ENCODE results near the gene ADAM23.

ADAM23 gene

DNA sequence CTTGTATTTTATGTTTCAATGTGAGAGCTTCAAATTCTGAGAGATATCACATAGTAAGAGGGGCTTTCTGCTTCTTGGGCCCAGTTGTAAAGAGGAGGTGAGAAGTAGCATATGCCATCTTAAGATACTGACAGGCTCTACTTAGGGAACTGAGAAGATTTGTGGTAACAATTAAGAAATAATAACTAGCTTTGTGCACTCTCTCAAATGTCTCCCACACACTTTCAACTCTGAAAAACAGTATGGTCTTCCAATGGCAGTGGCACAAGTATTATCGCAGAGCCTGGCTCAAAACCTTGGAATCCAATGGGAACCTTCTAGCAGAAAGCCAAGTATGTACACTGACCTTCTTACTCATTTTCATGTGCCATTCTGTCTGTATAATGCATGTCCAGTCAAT, 118.6 kb downstream of the ADAM23 start:
- no peak overlapping the region for H3K4me2 ChIP-seq
- no peak overlapping the region for H3K9ac ChIP-seq
- H3K27me3 ChIP-seq = no peaks in the 10 kb centered on the region
- H4K20me1 ChIP-seq = no peaks in the 10 kb centered on the region
- peaks cover 0 to 5% (median 0%) of the 10 kb centered on the region in 11 experiments; a peak in 1 of 22 replicates for H3K36me3 ChIP-seq
- H3K4me1 ChIP-seq = peaks cover 4 to 17% (median 11%) of the 10 kb centered on the region in 10 experiments; a peak in 16 of 20 replicates
- H3K27ac ChIP-seq = no peak overlapping the region
- no peak overlapping the region for H3K4me3 ChIP-seq
- TF ChIP-seq Cebpa-rat (IDR thresholded peaks at IDR 0.05) = no peak
- H3K9me3 ChIP-seq (replicated peaks in 1 of 11) = 0 out of 22 replicates have a peak, but pooled peaks cover 0 to 12% (median 0%) of the 10 kb centered on the region in 11 experiments

- Histone ChIP-seq H3K4me1 (peaks cover 4 to 17% (median 11%) of the 10 kb centered on the region in 10 experiments; a peak in 16 of 20 replicates), H3K4me2 (no peak overlapping the region), H3K9me3 (replicated peaks in 1 of 11) (0 out of 22 replicates have a peak, but pooled peaks cover 0 to 12% (median 0%) of the 10 kb centered on the region in 11 experiments), H3K4me3 (no peak overlapping the region), H3K27me3 (no peaks in the 10 kb centered on the region), H3K27ac (no peak overlapping the region), H3K9ac (no peak overlapping the region), H4K20me1 (no peaks in the 10 kb centered on the region), H3K36me3 (peaks cover 0 to 5% (median 0%) of the 10 kb centered on the region in 11 experiments; a peak in 1 of 22 replicates)
- no peak for TF ChIP-seq Cebpa-rat (IDR thresholded peaks at IDR 0.05)
These were observed 119.0 kb downstream of the ADAM23 start for GRCh38 chr2:206562375-206562774.

DNA sequence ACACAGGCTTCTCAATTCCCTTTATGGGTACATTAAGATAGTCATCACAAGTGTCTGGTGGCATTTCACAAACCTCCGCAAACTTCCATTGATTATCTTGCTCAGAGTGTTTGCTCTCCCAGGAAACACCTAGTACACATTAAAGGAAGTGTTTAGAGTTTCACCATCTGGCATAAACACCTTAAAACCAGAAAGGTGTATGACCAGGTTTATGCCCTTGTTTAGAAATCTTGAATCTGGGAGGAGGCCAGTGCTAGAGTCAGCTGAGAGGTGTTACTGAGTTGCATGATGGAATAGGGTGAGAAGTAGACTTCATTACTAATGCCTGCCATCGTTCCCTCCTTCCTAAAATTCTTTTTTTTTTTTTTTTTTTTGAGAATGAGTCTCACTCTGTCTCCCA, 120.0 kb downstream of the ADAM23 start:
- Histone ChIP-seq H4K20me1 (no peaks in the 10 kb centered on the region), H3K27me3 (no peaks in the 10 kb centered on the region), H3K4me2 (no peak overlapping the region), H3K4me1 (peaks cover 2 to 12% (median 8%) of the 10 kb centered on the region in 10 experiments; a peak in 16 of 20 replicates), H3K9me3 (replicated peaks in 1 of 11) (0 out of 22 replicates have a peak, but pooled peaks cover 0 to 12% (median 0%) of the 10 kb centered on the region in 11 experiments), H3K4me3 (no peak overlapping the region), H3K27ac (no peak overlapping the region), H3K36me3 (peaks cover 0 to 5% (median 0%) of the 10 kb centered on the region in 11 experiments; a peak in 1 of 22 replicates), H3K9ac (no peak overlapping the region)
- no peak for TF ChIP-seq Cebpa-rat (IDR thresholded peaks at IDR 0.05)

- no peak for TF ChIP-seq Cebpa-rat (IDR thresholded peaks at IDR 0.05)
- no peak overlapping the region for H3K4me2 ChIP-seq
These were observed 122.3 kb downstream of the ADAM23 start for GRCh38 chr2:206565666-206566065.

DNA sequence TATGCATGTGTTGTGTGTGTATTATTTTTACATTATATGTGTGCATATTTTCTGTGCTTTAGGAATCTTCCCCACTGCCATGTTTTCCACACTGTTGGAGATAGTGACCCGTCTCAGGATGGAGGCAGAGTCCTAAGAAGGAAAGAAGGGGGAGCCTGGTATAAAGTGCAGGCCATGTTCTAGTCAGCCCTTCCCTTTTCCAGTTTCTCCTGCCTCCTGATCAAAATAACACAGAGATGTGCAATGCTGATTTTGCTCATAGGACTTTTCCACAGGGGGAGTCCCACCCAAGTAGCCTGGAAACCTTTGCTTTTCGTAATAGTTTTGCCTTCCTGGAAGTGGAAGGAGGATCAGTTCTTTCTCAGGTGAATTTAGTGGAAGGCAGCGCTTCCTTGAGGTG, 126.1 kb downstream of the ADAM23 start:
- no peaks in the 10 kb centered on the region for H3K27me3 ChIP-seq
- no peaks in the 10 kb centered on the region for H3K4me1 ChIP-seq
- H3K4me3 ChIP-seq = no peak overlapping the region
- H3K9me3 ChIP-seq (replicated peaks in 1 of 11) = no peaks in the 10 kb centered on the region
- no peak overlapping the region for H3K4me2 ChIP-seq
- no peak overlapping the region for H3K27ac ChIP-seq
- H3K9ac ChIP-seq = no peak overlapping the region
- H4K20me1 ChIP-seq = no peaks in the 10 kb centered on the region
- no peak for TF ChIP-seq Cebpa-rat (IDR thresholded peaks at IDR 0.05)
- H3K36me3 ChIP-seq = no peaks in the 10 kb centered on the region

More at GRCh38 chr2:206565666-206566065, 122.3 kb downstream of the ADAM23 start:
- Histone ChIP-seq H3K4me3 (no peak overlapping the region), H3K36me3 (no peaks in the 10 kb centered on the region), H3K9me3 (replicated peaks in 1 of 11) (no peaks in the 10 kb centered on the region), H3K4me1 (0 out of 20 replicates have a peak, but pooled peaks cover 0 to 3% (median 0%) of the 10 kb centered on the region in 10 experiments), H3K9ac (no peak overlapping the region), H3K27ac (no peak overlapping the region), H3K27me3 (no peaks in the 10 kb centered on the region), H4K20me1 (no peaks in the 10 kb centered on the region)

DNA sequence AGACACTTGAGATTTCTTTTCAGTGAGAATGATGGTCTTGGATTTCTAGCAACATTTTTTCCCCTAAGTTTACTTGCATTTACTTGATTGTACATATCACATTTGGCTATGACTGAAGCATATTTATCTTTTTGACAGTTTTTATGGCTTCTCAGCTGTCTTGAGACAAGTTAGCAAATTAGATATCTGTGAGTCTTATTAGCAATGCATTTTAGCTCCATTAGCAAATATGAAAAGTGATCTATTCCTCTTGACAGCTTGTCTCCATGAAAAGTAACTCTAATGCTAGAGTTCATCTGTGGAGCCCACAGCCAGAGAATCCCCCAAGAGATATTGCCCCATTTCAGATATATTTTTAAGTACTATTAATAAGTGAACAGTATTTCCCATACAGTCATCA, 126.9 kb downstream of the ADAM23 start:
- Histone ChIP-seq H3K9me3 (replicated peaks in 1 of 11) (no peaks in the 10 kb centered on the region), H3K4me3 (no peak overlapping the region), H3K9ac (no peak overlapping the region), H3K27ac (no peak overlapping the region), H3K27me3 (no peaks in the 10 kb centered on the region), H3K36me3 (no peaks in the 10 kb centered on the region), H3K4me1 (no peaks in the 10 kb centered on the region), H3K4me2 (no peak overlapping the region), H4K20me1 (no peaks in the 10 kb centered on the region)
- TF ChIP-seq Cebpa-rat (IDR thresholded peaks at IDR 0.05) = no peak

DNA sequence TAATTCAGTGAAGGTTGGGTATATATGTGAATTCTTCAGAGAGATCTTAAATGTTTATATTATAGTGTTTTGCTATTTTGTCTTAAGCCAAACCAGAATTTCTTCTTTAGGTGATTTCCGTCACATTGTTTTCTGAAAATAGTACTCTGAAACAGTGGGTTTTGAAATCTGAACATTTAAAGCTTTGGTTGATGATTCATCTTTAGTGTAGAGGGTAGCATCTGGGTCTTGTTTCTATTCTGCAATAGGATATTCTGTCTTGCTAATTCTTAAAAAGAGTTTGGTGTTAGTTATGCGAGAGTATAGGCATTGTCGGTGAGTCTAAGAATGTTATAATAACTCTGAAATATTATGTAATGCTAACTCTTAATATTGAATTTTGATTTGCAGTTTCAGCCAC, 129.4 kb downstream of the ADAM23 start:
- Histone ChIP-seq H3K4me1 (no peaks in the 10 kb centered on the region), H3K9me3 (replicated peaks in 1 of 11) (no peaks in the 10 kb centered on the region), H3K36me3 (no peaks in the 10 kb centered on the region), H3K4me2 (no peak overlapping the region), H4K20me1 (no peaks in the 10 kb centered on the region), H3K4me3 (no peak overlapping the region), H3K9ac (no peak overlapping the region), H3K27me3 (no peaks in the 10 kb centered on the region), H3K27ac (no peak overlapping the region)
- TF ChIP-seq Cebpa-rat (IDR thresholded peaks at IDR 0.05) = no peak

DNA sequence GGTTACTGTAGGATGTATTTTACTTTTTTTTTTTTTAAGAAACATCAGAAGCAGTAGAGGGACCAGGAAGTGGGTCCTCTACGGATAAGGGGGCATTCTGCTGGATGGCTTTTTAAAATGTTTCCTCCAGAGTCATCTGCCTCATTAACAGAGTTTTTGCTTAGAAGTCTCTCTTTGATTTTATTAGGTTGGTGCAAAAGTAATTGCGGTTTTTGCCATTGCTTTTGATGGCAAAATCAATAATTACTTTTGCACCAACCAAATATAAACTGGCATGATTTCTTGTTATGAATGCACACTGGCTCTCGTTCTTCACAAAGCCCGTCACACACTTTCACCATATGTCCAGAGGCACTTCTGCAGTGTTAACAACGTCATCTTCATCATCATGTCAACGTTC, 130.5 kb downstream of the ADAM23 start:
- TF ChIP-seq Cebpa-rat (IDR thresholded peaks at IDR 0.05) = no peak
- H3K9ac ChIP-seq = no peak overlapping the region
- H3K27ac ChIP-seq = no peak overlapping the region
- H3K36me3 ChIP-seq = no peaks in the 10 kb centered on the region
- H3K9me3 ChIP-seq (replicated peaks in 1 of 11) = peaks cover 0 to 3% (median 0%) of the 10 kb centered on the region in 11 experiments; a peak in 1 of 22 replicates
- no peak overlapping the region for H3K4me2 ChIP-seq
- no peak overlapping the region for H3K4me3 ChIP-seq
- H3K4me1 ChIP-seq = no peaks in the 10 kb centered on the region
- H4K20me1 ChIP-seq = no peaks in the 10 kb centered on the region
- H3K27me3 ChIP-seq = no peaks in the 10 kb centered on the region

DNA sequence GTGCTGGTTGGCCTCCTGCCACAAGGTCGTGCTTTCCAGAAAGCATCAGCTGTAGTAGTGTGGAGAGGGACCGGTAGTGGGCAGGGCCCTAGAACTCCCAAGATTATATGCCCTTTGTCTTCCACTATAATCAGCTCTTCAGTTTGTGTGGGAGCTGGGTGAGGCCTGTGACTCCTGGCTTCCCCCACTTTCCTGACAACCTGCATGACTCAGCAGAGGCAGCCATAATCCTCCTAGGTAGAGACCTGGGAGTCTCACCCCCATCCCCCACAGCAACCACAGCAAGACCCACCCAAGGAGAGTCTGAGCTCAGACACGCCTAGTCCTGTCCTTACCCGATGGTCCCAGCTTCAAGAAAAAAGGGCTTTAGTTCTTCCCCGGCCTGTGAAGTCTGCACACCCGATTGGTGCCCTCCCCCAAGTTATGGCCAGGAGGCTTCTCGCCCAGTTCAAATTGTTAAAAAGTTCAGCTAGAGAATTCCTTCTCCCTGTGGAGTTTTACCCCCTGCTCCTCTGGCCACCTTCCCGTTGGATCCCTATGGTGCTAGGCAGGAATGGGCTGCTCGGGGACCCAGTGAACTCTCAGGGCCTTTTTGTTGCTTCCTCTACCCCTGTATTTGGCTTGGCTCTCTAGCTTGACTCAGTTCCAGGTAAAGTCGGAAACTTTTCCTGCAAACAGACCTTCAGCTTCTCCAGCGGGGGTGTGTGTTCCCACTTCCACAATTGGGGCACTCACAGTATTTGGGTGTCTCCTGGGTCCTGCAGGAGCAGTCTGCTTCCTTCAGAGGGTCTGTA, 141.2 kb downstream of the ADAM23 start:
- Histone ChIP-seq H3K4me2 (no peak overlapping the region), H3K27me3 (no peaks in the 10 kb centered on the region), H3K4me1 (no peaks in the 10 kb centered on the region), H3K27ac (no peak overlapping the region), H3K9ac (no peak overlapping the region), H3K9me3 (replicated peaks in 1 of 11) (peaks cover 0 to 3% (median 2%) of the 10 kb centered on the region in 11 experiments; a peak in 9 of 22 replicates), H4K20me1 (no peaks in the 10 kb centered on the region), H3K4me3 (no peak overlapping the region), H3K36me3 (no peaks in the 10 kb centered on the region)
- TF ChIP-seq Cebpa-rat (IDR thresholded peaks at IDR 0.05) = no peak

DNA sequence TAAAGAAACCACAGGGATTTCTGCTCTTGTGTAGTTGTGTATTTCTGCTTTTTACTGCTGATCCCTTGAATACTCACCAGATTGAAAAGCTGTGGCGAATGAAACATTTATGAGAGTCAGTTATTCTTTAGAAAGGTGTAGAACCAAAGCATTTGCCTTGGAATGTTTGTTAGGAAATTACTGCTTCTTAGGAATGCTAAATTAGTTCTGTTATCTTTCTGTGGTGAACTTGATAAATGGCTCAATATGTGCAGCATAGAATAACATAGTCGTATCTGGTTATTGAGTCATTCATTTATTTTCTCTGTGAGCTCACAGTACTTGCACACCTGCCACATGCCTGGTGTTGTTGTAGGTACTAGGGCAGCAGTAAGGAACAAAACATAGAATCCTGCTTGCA, 142.0 kb downstream of the ADAM23 start:
- Histone ChIP-seq H3K9me3 (replicated peaks in 1 of 11) (no peaks in the 10 kb centered on the region), H3K4me1 (no peaks in the 10 kb centered on the region), H3K9ac (no peak overlapping the region), H3K4me2 (no peak overlapping the region), H3K27me3 (no peaks in the 10 kb centered on the region), H3K36me3 (no peaks in the 10 kb centered on the region), H3K27ac (no peak overlapping the region), H3K4me3 (no peak overlapping the region), H4K20me1 (no peaks in the 10 kb centered on the region)
- no peak for TF ChIP-seq Cebpa-rat (IDR thresholded peaks at IDR 0.05)
